ENCODE results near the gene SLC17A1.

- TF ChIP-seq CTCF (IDR thresholded peaks at IDR 0.05; ENCODE audit: low read depth, low read length) (no peak), POLR2A (IDR thresholded peaks at IDR 0.05; ENCODE audit: extremely low read depth, insufficient read length) (no peak)
Observed at GRCh38 chr6:25872814-25873213, 41.0 kb upstream of the SLC17A1 start.
